Measurements from ENCODE around the gene BCAT1.

DNA sequence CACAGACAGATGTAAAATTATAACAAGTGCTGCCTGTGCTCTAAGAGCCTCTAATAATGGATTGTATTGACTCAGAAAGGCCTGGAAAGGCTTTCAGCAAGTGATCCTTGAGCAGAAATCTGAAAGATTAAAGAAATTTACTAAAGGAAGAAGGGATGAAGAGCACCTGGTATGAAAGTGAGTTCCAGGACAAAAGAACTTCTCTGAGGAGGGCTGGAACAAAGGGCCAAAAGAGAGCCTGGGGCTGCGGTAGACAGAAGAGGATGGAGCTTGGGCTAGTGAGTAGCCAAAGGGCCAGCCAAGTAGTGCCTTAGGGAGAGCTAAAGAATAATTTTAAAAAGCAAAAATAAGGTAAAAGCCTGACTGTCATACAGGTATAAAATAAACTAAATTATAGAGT lies 44.0 kb downstream of the BCAT1 start:
- TF ChIP-seq, protein P1, sequence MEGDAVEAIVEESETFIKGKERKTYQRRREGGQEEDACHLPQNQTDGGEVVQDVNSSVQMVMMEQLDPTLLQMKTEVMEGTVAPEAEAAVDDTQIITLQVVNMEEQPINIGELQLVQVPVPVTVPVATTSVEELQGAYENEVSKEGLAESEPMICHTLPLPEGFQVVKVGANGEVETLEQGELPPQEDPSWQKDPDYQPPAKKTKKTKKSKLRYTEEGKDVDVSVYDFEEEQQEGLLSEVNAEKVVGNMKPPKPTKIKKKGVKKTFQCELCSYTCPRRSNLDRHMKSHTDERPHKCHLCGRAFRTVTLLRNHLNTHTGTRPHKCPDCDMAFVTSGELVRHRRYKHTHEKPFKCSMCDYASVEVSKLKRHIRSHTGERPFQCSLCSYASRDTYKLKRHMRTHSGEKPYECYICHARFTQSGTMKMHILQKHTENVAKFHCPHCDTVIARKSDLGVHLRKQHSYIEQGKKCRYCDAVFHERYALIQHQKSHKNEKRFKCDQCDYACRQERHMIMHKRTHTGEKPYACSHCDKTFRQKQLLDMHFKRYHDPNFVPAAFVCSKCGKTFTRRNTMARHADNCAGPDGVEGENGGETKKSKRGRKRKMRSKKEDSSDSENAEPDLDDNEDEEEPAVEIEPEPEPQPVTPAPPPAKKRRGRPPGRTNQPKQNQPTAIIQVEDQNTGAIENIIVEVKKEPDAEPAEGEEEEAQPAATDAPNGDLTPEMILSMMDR (IDR thresholded peaks at IDR 0.05), result no peak
- TF ChIP-seq EZH2 (IDR thresholded peaks at IDR 0.05; ENCODE audit: borderline replicate concordance, insufficient read depth, low read depth, low read length, poor library complexity, severe bottlenecking), result no peak

All from B cell (primary cell).